Measurements from ENCODE around the gene APOL3.

Gene APOL3

GRCh38 chr22:36129071-36129470 is 31.5 kb downstream of the APOL3 start:
- TF ChIP-seq CTCF (IDR thresholded peaks at IDR 0.05) = no peak

GRCh38 chr22:36125994-36126531 is 34.5 kb downstream of the APOL3 start:
- no peak for TF ChIP-seq CTCF (IDR thresholded peaks at IDR 0.05)

- no peak for TF ChIP-seq CTCF (IDR thresholded peaks at IDR 0.05)
Measured at GRCh38 chr22:36125434-36125833, 35.1 kb downstream of the APOL3 start.

GRCh38 chr22:36124666-36125065 is 35.9 kb downstream of the APOL3 start:
- no peak for TF ChIP-seq CTCF (IDR thresholded peaks at IDR 0.05)

GRCh38 chr22:36123673-36124630 is 36.6 kb downstream of the APOL3 start:
- TF ChIP-seq CTCF (IDR thresholded peaks at IDR 0.05) = peak; percentile 98

GRCh38 chr22:36117053-36117554 is 43.5 kb downstream of the APOL3 start:
- TF ChIP-seq CTCF (IDR thresholded peaks at IDR 0.05) = no peak

- TF ChIP-seq CTCF (IDR thresholded peaks at IDR 0.05) = no peak
Measured at GRCh38 chr22:36116127-36116526, 44.4 kb downstream of the APOL3 start.

All from LNCAP (cell line).